Measurements from ENCODE around the gene GNAI1.
"Not testable (repeated sequence)": the region's sequence is repeated elsewhere in the genome, so short reads cannot be mapped to it uniquely, and the experiment has no call there.

The GNAI1 gene

GRCh38 chr7:80154656-80155333, 20.2 kb downstream of the GNAI1 start:
- Histone ChIP-seq H3K36me3 (replicated peaks) (no peaks in the 10 kb centered on the region; the same call in none of the 2 replicates), H3K4me1 (peaks cover 25% of the 10 kb centered on the region), H3K27me3 (ENCODE audit: low read depth) (no peaks in the 10 kb centered on the region), H3K4me3 (no peak overlapping the region), H3K9me3 (no peaks in the 10 kb centered on the region; the same call in 1 of the 2 replicates)
- DNase-seq (ENCODE audit: low spot score in 2 of 2) = no peak
- in situ Hi-C loops (cut with MboI; ENCODE audit: low sequenced_read_pairs) = no loop called here

- Histone ChIP-seq H3K4me1 (peaks cover 22% of the 10 kb centered on the region), H3K4me3 (no peak overlapping the region), H3K9me3 (no peaks in the 10 kb centered on the region; the same call in 1 of the 2 replicates), H3K27me3 (ENCODE audit: low read depth) (no peaks in the 10 kb centered on the region), H3K36me3 (replicated peaks) (no peaks in the 10 kb centered on the region; the same call in none of the 2 replicates)
- DNase-seq (ENCODE audit: low spot score in 2 of 2) = no peak
- in situ Hi-C loops (cut with MboI; ENCODE audit: low sequenced_read_pairs) = no loop called here
These were observed 20.7 kb downstream of the GNAI1 start for GRCh38 chr7:80155374-80155773.

- H3K27me3 ChIP-seq (ENCODE audit: low read depth); DNase-seq (ENCODE audit: low spot score in 2 of 2); H3K4me3 ChIP-seq; in situ Hi-C loops (cut with MboI; ENCODE audit: low sequenced_read_pairs); H3K9me3 ChIP-seq; H3K36me3 ChIP-seq (replicated peaks): not testable (repeated sequence)
- H3K4me1 ChIP-seq = peaks cover 19% of the 10 kb centered on the region
These were observed 23.1 kb downstream of the GNAI1 start for GRCh38 chr7:80157770-80158169.

DNA sequence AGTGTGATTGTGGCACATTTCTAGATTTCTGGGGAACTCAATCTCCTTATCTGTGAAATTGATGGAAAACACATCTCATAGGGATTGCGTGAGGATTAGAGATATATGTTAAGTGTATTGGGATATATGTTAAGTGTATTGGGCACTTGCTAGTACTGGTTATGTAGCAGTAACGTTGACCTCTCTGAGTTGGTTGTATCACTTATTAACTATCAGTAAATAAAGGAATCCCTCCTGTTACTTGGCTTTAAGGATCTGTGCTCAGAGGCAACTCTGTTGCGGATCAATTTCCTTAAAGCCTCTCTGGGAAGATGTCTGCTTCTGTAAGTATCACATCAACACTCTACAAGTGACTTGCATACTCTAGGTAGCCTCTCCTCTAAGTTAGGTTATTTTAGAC, 25.2 kb downstream of the GNAI1 start:
- Histone ChIP-seq H3K36me3 (replicated peaks) (no peaks in the 10 kb centered on the region; the same call in none of the 2 replicates), H3K9me3 (no peaks in the 10 kb centered on the region; the same call in 1 of the 2 replicates), H3K4me1 (peaks cover 13% of the 10 kb centered on the region), H3K4me3 (no peak overlapping the region), H3K27me3 (ENCODE audit: low read depth) (no peaks in the 10 kb centered on the region)
- DNase-seq (ENCODE audit: low spot score in 2 of 2) = no peak
- in situ Hi-C loops (cut with MboI; ENCODE audit: low sequenced_read_pairs) = no loop called here

DNA sequence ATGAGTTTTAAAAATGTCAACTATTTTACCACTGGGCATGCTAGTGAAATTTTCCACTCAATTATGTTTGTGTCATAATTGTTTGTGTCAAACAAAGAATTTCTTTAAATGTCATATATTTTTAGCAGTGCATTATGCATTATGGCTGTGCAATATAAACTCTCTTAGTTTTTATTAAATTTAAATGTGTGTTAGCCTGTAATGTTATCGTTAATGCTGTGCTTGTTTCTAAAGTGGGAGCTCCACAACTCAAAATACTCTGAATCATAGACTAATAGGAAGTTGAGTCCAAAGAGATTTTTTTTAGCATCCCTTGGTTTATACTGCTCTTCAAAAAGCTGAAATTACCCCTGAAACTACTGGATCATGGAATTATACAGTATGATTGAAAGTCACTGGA, 26.8 kb downstream of the GNAI1 start:
- Histone ChIP-seq H3K4me1 (peaks cover 13% of the 10 kb centered on the region), H3K36me3 (replicated peaks) (no peaks in the 10 kb centered on the region; the same call in none of the 2 replicates), H3K27me3 (ENCODE audit: low read depth) (no peaks in the 10 kb centered on the region), H3K4me3 (no peak overlapping the region), H3K9me3 (no peaks in the 10 kb centered on the region; the same call in 1 of the 2 replicates)
- in situ Hi-C loops (cut with MboI; ENCODE audit: low sequenced_read_pairs) = no loop called here
- DNase-seq (ENCODE audit: low spot score in 2 of 2) = no peak

GRCh38 chr7:80165177-80165576, 30.5 kb downstream of the GNAI1 start:
- DNase-seq (ENCODE audit: low spot score in 2 of 2) = peak in 1 of 2 experiments; percentile 86
- no peak overlapping the region for H3K4me3 ChIP-seq
- in situ Hi-C loops (cut with MboI; ENCODE audit: low sequenced_read_pairs) = no loop called here
- H3K27me3 ChIP-seq (ENCODE audit: low read depth) = no peaks in the 10 kb centered on the region
- H3K36me3 ChIP-seq (replicated peaks) = no peaks in the 10 kb centered on the region; the same call in 1 of the 2 replicates
- no peaks in the 10 kb centered on the region for H3K9me3 ChIP-seq
- peaks cover 13% of the 10 kb centered on the region for H3K4me1 ChIP-seq

DNA sequence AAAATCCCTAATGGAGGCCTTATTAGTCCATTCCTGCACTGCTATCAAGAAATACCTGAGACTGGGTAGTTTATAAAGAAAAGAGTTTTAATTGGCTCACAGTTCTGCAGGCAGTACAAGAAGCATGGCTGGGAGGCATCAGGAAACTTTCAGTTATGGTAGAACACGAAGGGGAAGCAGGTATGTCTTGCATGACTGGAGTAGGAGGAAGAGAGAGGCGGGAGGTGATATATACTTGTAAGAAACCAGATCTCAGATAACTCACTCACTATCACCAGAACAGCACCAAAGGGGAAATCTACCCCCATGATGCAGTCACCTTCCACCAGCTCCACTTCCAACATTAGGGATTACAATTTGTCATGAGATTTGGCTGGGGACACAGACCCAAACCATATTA, 35.8 kb downstream of the GNAI1 start:
- no peak overlapping the region for H3K4me3 ChIP-seq
- H3K4me1 ChIP-seq = peaks cover 9% of the 10 kb centered on the region
- no peak for DNase-seq (ENCODE audit: low spot score in 2 of 2)
- peaks cover 10% of the 10 kb centered on the region for H3K9me3 ChIP-seq
- in situ Hi-C loops (cut with MboI; ENCODE audit: low sequenced_read_pairs) = no loop called here
- H3K27me3 ChIP-seq (ENCODE audit: low read depth) = no peaks in the 10 kb centered on the region
- H3K36me3 ChIP-seq (replicated peaks) = no peaks in the 10 kb centered on the region; the same call in 1 of the 2 replicates

- in situ Hi-C loops (cut with MboI; ENCODE audit: low sequenced_read_pairs) = no loop called here
- Histone ChIP-seq H3K36me3 (replicated peaks) (no peaks in the 10 kb centered on the region; the same call in 1 of the 2 replicates), H3K4me1 (0 out of 2 replicates have a peak, but pooled peaks cover 3% of the 10 kb centered on the region), H3K9me3 (peaks cover 10% of the 10 kb centered on the region), H3K4me3 (no peak overlapping the region), H3K27me3 (ENCODE audit: low read depth) (no peaks in the 10 kb centered on the region)
- no peak for DNase-seq (ENCODE audit: low spot score in 2 of 2)
These were observed 37.8 kb downstream of the GNAI1 start for GRCh38 chr7:80172387-80172786.

GRCh38 chr7:80175744-80176143, 41.1 kb downstream of the GNAI1 start:
- no peak overlapping the region for H3K4me3 ChIP-seq
- no peaks in the 10 kb centered on the region for H3K36me3 ChIP-seq (replicated peaks)
- peaks cover 3% of the 10 kb centered on the region; the same call in 1 of the 2 replicates for H3K4me1 ChIP-seq
- DNase-seq (ENCODE audit: low spot score in 2 of 2) = no peak
- in situ Hi-C loops (cut with MboI; ENCODE audit: low sequenced_read_pairs) = no loop called here
- H3K9me3 ChIP-seq = peaks cover 10% of the 10 kb centered on the region
- no peaks in the 10 kb centered on the region for H3K27me3 ChIP-seq (ENCODE audit: low read depth)

DNA sequence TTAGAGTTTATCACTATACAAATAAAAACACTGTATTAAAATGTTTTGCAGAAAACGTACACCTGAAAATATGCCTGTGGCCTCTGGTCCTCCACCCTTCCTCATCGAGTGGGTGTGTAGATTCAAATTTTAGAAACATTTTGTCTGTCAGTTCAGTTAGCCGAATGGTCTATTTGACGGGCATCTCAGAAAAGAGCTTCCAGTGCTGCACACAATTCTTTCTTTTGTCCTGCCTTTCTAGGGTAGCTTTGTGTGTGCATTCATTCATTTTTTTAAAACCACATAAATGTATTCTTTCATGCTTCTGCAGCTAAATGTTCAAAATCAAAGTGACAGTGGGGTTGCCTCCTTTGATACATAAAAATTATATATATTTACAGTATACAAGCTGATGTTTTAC, 46.8 kb downstream of the GNAI1 start:
- Histone ChIP-seq H3K36me3 (replicated peaks) (no peaks in the 10 kb centered on the region), H3K9me3 (no peaks in the 10 kb centered on the region), H3K4me3 (no peak overlapping the region), H3K4me1 (peaks cover 20% of the 10 kb centered on the region), H3K27me3 (ENCODE audit: low read depth) (no peaks in the 10 kb centered on the region)
- in situ Hi-C loops (cut with MboI; ENCODE audit: low sequenced_read_pairs) = no loop called here
- DNase-seq (ENCODE audit: low spot score in 2 of 2) = no peak

DNA sequence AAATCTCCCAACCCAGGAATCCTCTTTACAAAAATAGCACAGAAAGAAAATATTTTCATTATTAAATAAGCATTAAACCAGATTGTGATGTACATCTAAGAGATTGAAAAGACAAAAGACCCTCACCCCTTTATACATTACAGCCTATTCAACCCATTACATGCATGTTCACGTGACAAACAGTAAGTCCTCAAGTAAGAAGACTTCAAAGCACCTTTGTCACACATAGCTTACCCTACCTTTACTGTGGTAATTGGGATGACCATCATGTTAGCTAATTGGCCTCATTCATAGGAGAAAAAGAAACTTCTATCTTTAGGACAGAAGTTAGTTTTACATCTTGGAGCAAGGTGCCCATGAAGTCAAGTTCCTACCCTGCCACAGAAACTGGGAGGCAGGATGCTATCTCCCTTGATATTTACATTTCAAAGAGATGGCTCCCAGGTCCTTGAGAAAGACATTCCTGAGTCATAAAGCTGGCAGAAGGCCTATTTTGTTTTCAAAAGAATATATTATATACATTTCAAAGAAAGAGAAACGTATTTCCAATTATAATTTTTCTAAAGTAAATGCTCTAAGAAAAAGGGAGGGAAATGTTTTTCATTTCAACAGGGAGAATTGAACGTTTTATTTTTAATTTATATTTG, 48.1 kb downstream of the GNAI1 start:
- H3K36me3 ChIP-seq (replicated peaks) = no peaks in the 10 kb centered on the region
- peaks cover 32% of the 10 kb centered on the region for H3K4me1 ChIP-seq
- no peak overlapping the region for H3K4me3 ChIP-seq
- DNase-seq (ENCODE audit: low spot score in 2 of 2) = peak in 1 of 2 experiments; percentile 30
- no peaks in the 10 kb centered on the region for H3K27me3 ChIP-seq (ENCODE audit: low read depth)
- in situ Hi-C loops (cut with MboI; ENCODE audit: low sequenced_read_pairs) = no loop called here
- no peaks in the 10 kb centered on the region for H3K9me3 ChIP-seq

DNA sequence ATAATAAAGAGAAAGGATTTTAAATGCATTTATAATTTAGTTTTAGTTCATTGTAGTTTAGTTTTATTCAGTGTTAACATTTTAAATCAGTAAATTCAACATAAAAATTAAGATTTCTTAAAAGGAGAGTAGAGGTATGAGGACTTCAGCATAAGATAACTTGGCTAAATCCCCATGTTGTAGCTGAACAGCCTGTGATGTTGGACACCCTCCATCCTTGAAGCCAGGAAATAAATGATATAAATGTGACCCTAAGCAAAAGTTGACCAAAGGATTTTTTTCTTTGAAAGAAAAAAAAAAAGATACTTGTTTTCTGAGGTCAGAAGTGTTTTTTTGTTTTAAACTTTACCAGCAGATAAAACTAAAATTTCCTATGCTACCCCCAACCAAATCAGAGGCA, 48.7 kb downstream of the GNAI1 start:
- no peak for DNase-seq (ENCODE audit: low spot score in 2 of 2)
- in situ Hi-C loops (cut with MboI; ENCODE audit: low sequenced_read_pairs) = no loop called here
- no peak overlapping the region for H3K4me3 ChIP-seq
- H3K4me1 ChIP-seq = peaks cover 35% of the 10 kb centered on the region
- H3K9me3 ChIP-seq = no peaks in the 10 kb centered on the region
- H3K27me3 ChIP-seq (ENCODE audit: low read depth) = no peaks in the 10 kb centered on the region
- H3K36me3 ChIP-seq (replicated peaks) = no peaks in the 10 kb centered on the region

DNA sequence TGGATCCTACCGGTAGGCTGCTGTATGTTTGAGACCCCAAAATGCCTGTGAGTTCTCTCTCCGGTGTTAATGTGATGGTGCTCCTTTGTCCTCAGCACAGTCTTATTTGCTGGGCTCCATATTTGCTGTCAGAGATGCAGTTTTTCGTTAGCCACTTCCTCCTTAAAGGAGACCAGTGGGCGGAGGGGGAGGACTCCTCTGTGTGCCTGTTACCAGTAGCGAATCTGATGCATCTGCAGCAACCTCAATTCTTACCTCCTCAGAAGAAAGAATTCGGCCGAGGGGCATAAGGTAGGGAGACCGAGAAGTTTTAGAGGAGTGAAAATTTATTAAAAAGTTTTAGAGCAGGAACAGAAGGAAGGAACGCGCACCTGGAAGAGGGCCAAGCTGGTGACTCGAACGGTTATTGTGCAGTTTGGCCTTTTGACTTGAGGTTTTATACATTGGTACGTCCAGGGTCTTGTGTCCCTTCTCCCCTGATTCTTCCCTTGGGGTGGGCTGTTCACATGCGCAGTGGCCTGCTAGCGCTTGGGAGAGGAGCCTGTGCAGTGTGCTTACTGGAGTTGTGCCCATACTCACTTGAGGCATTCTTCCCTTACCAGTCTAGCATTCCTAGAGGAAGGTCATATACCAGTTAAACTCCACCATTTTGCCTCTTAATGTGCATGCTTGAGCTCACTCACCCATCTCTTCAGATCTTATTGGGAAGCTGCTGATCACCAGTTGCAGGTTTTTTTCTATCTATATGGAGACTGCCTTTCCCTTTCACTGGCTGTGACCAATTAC, 49.5 kb downstream of the GNAI1 start:
- no peak for DNase-seq (ENCODE audit: low spot score in 2 of 2)
- no peaks in the 10 kb centered on the region for H3K36me3 ChIP-seq (replicated peaks)
- H3K9me3 ChIP-seq = no peaks in the 10 kb centered on the region
- in situ Hi-C loops (cut with MboI; ENCODE audit: low sequenced_read_pairs) = no loop called here
- no peak overlapping the region for H3K4me3 ChIP-seq
- no peaks in the 10 kb centered on the region for H3K27me3 ChIP-seq (ENCODE audit: low read depth)
- H3K4me1 ChIP-seq = peaks cover 37% of the 10 kb centered on the region

- peaks cover 37% of the 10 kb centered on the region for H3K4me1 ChIP-seq
- no peaks in the 10 kb centered on the region for H3K9me3 ChIP-seq
- in situ Hi-C loops (cut with MboI; ENCODE audit: low sequenced_read_pairs) = no loop called here
- no peak for DNase-seq (ENCODE audit: low spot score in 2 of 2)
- no peak overlapping the region for H3K4me3 ChIP-seq
- no peaks in the 10 kb centered on the region for H3K27me3 ChIP-seq (ENCODE audit: low read depth)
- 0 out of 2 replicates have a peak, but pooled peaks cover 3% of the 10 kb centered on the region for H3K36me3 ChIP-seq (replicated peaks)
These were observed 50.1 kb downstream of the GNAI1 start for GRCh38 chr7:80184693-80185092.
